ENCODE data around the gene PSMD8. TPM values are rescaled to one million over a fixed set of nuclear protein-coding genes. Genes with fewer than 3 reads are reported as not detected.
A peak's percentile ranks its signal among the peaks of the same experiment; 100 is the strongest.

PSMD8 gene
- total RNA-seq, 2 experiments from 2014 or later, result 169 to 238 TPM

DNA sequence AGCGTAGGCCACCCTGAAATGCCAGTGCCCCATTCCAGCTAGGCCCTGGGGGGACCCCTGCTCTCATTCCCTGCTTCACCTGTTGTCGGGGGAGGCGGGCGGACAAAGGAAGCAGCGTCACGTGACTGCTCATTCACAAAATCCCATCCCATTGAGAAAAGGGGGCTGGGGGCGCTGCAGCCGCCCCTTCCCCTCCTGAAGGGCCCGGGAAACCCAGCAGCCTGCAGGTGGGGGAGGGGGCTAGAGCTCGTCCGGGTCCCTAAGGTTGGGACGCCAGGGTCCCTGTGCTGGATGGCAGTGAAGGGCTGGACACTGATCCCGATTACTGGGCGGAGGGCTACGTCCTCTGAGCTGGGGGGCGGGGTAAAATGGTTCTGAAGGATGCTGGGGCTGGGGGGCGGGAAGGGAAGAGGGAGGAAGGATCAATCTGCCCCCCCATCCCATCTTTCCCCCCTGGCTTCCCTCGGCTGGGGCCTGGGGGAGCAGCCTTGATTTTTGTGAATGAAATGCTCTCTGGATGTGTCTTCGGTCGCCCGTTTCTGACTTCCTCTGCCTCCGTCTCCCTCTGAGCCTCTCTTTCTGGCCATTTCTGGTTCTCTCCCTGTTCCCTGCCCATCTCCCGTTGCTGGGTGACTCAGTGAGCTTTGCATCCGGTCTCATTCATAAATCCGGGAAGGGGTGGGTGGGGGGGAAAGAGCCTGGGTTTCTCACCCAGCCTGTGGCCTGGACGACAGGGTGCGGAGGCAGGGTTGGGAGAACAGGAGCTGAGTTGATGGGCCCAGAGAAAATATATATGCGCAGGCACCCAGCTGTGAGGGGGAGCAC, 14.9 kb downstream of the PSMD8 start:
- intact Hi-C loops (cut with micrococcal nuclease; ENCODE audit: unreplicated experiment), result loop anchor here (2.0 kb wide), 1 partner anchor 15 kb away; the partner anchor contains the start of gene PSMD8
- no peaks in the 10 kb centered on the region for H3K9me3 ChIP-seq (ENCODE audit: low read length)
- POLR2A ChIA-PET, result interaction anchor here (0.8 kb wide), 1 partner anchor 14 kb away, joined by 4 read pairs; the partner anchor contains the start of gene FAM98C
- CTCF ChIA-PET (ENCODE audit: unreplicated experiment), result no interaction called here
- no peak overlapping the region for H3K27ac ChIP-seq (ENCODE audit: low read depth, low read length, poor library complexity, severe bottlenecking)
- no peak for TF ChIP-seq CTCF (conservative IDR thresholded peaks at IDR 0.05; ENCODE audit: low read length)
- TF ChIP-seq EZH2phosphoT487 (IDR thresholded peaks at IDR 0.05; ENCODE audit: borderline replicate concordance, low read depth, low read length), result no peak
- no peaks in the 10 kb centered on the region for H3K79me2 ChIP-seq (ENCODE audit: insufficient read depth, low read depth, low read length)
- H3K4me3 ChIP-seq (ENCODE audit: low read depth, low read length, poor library complexity, severe bottlenecking), result no peak overlapping the region
- H3K4me2 ChIP-seq (ENCODE audit: low read length), result peak overlapping the region; percentile 10; the same call in 1 of the 2 replicates
- DNase-seq (ENCODE audit: low spot score), result no peak
- peaks cover 9% of the 10 kb centered on the region for H3K4me1 ChIP-seq (ENCODE audit: insufficient read depth, low read length, poor library complexity, severe bottlenecking)
- H4K20me1 ChIP-seq (ENCODE audit: insufficient read depth, low read length), result no peaks in the 10 kb centered on the region
- BruUV-seq (replicated peaks), result no TSS peak
- H3K36me3 ChIP-seq (ENCODE audit: insufficient read depth, low read length), result peaks cover under 1% of the 10 kb centered on the region; the same call in 1 of the 2 replicates
- no peak overlapping the region for H2AFZ ChIP-seq (ENCODE audit: low read length)
- no peaks in the 10 kb centered on the region for H3K9me2 ChIP-seq (ENCODE audit: insufficient read depth, low read length)

DNA sequence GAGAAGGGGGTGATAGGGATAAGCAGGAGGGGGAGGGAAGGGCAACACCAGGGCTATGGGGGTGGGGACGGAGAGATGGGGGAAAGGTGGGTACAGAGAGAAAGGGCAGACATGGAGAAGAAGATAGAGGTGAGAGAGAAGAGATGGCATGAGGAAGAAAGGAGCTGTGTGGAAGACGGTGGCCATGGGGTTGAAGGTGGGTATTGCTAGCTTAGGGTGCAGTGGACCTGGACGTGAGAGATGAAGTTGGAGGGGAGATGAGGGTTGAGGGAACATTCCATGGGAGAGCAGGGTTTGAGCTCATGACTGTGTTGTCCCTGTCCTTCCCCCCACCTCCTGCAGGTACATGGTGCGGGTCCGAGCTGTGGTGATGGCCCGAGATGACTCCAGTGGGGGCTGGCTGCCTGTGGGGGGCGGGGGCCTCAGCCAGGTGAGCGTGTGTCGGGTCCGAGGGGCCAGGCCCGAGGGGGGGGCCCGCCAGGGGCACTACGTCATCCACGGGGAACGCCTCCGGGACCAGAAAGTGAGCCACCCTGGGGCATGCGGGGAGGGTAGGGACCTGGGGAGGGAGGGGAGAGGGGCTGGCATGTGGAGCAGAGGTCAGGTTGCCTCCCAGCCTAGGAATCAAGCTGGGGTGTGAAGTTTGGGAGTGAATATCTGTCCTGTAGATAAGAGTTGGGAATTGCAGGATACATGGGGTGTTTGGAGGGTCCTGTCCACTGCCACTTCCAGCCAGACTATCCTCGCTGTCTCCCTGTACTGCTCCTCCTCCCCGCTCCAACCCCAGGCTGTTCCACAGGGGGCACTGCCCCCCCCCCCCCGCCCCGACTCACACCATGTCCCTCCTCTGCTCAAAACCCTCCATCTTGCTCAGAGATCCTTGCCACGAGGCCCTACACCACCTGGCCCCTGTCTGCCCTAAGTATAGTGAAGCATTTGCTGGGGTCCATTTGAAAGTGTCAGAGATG, 15.9 kb downstream of the PSMD8 start:
- H3K79me2 ChIP-seq (ENCODE audit: insufficient read depth, low read depth, low read length), result no peaks in the 10 kb centered on the region
- no TSS peak for BruUV-seq (replicated peaks)
- TF ChIP-seq CTCF (conservative IDR thresholded peaks at IDR 0.05; ENCODE audit: low read length), result no peak
- TF ChIP-seq EZH2phosphoT487 (IDR thresholded peaks at IDR 0.05; ENCODE audit: borderline replicate concordance, low read depth, low read length), result no peak
- H2AFZ ChIP-seq (ENCODE audit: low read length), result no peak overlapping the region
- H3K4me1 ChIP-seq (ENCODE audit: insufficient read depth, low read length, poor library complexity, severe bottlenecking), result peaks cover 9% of the 10 kb centered on the region
- H4K20me1 ChIP-seq (ENCODE audit: insufficient read depth, low read length), result no peaks in the 10 kb centered on the region
- DNase-seq (ENCODE audit: low spot score), result no peak
- ChIA-PET CTCF (ENCODE audit: unreplicated experiment) (interaction anchor here (0.6 kb wide), 1 partner anchor 348 kb away, joined by 10 read pairs; no protein-coding TSS in a partner anchor), POLR2A (interaction anchor here (0.8 to 0.9 kb wide), 3 partner anchors 13 to 16 kb away, joined by 3 to 4 read pairs (median 4); partner anchors contain the start of genes FAM98C and PSMD8)
- H3K27ac ChIP-seq (ENCODE audit: low read depth, low read length, poor library complexity, severe bottlenecking), result no peak overlapping the region
- intact Hi-C loops (cut with micrococcal nuclease; ENCODE audit: unreplicated experiment), result loop anchor here (2.0 kb wide), 1 partner anchor 15 kb away; the partner anchor contains the start of gene PSMD8
- H3K9me2 ChIP-seq (ENCODE audit: insufficient read depth, low read length), result no peaks in the 10 kb centered on the region
- H3K9me3 ChIP-seq (ENCODE audit: low read length), result no peaks in the 10 kb centered on the region
- no peaks in the 10 kb centered on the region for H3K36me3 ChIP-seq (ENCODE audit: insufficient read depth, low read length)
- no peak overlapping the region for H3K4me3 ChIP-seq (ENCODE audit: low read depth, low read length, poor library complexity, severe bottlenecking)
- no peak overlapping the region for H3K4me2 ChIP-seq (ENCODE audit: low read length)
